ENCODE results near the gene PPP1R9B. TPM values are rescaled to one million over a fixed set of nuclear protein-coding genes. Genes with fewer than 3 reads are reported as not detected.

Gene PPP1R9B
- total and polyA plus RNA-seq, 8 donors, result 13.5 to 34.6 (median 17.7) TPM

DNA sequence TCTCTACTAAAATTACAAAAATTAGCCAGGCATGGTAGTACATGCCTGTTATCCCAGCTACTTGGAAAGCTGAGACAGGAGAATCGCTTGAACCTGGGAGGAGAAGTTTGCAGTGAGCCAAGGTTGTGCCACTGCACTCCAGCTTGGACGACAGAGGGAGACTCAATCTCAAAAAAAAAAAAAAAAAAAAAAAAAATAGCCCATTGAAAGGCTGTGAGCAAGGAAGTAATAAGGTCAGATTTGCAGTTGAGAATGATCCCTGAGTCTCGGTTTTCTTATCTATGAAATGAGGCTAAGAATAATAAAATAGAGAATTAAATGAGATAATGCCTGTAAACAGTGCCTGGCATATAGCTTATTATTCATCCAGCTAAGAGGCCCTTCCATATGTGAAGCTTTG is 56.7 kb downstream of the PPP1R9B start:
- Histone ChIP-seq H3K36me3 (peaks cover 0 to 14% (median 7%) of the 10 kb centered on the region in 3 donors), H3K27ac (no peak overlapping the region), H3K27me3 (no peaks in the 10 kb centered on the region), H3K4me3 (no peak overlapping the region), H3K9me3 (no peaks in the 10 kb centered on the region), H3K4me1 (peaks cover 0 to 3% (median 0%) of the 10 kb centered on the region in 3 donors)
- ATAC-seq (no peak), FAIRE-seq (no peak), DNase-seq (no peak)
- 31% methylated on average over 3 of the region's 3 CpGs for WGBS, 2 donors
- intact Hi-C loops (cut with DNase I), result no loop called here
- TF ChIP-seq, protein P1, sequence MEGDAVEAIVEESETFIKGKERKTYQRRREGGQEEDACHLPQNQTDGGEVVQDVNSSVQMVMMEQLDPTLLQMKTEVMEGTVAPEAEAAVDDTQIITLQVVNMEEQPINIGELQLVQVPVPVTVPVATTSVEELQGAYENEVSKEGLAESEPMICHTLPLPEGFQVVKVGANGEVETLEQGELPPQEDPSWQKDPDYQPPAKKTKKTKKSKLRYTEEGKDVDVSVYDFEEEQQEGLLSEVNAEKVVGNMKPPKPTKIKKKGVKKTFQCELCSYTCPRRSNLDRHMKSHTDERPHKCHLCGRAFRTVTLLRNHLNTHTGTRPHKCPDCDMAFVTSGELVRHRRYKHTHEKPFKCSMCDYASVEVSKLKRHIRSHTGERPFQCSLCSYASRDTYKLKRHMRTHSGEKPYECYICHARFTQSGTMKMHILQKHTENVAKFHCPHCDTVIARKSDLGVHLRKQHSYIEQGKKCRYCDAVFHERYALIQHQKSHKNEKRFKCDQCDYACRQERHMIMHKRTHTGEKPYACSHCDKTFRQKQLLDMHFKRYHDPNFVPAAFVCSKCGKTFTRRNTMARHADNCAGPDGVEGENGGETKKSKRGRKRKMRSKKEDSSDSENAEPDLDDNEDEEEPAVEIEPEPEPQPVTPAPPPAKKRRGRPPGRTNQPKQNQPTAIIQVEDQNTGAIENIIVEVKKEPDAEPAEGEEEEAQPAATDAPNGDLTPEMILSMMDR (IDR thresholded peaks at IDR 0.05), result no peak

DNA sequence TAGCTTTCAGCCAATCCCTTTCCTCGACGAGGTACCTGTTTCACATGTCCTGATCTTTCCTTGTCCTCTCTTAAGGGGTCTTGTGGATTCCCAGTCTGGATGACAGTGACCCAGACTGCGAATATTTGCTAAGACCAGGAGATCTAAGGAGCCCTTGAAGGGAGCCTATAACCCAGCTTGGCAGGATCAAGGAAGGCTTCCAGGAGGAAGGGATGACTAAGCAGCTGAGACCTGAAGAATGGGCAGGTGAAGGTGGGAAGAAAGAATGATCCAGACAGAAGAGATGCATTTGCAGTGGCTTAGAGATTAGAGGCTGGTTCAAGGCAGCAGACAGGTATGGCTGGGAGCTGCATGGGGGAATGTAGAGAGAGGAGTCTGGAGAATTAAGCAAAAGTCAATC is 57.2 kb downstream of the PPP1R9B start:
- Histone ChIP-seq H3K27me3 (no peaks in the 10 kb centered on the region), H3K36me3 (peaks cover 0 to 14% (median 4%) of the 10 kb centered on the region in 3 donors), H3K4me1 (peaks cover 0 to 3% (median 0%) of the 10 kb centered on the region in 3 donors), H3K4me3 (no peak overlapping the region), H3K9me3 (no peaks in the 10 kb centered on the region), H3K27ac (no peak overlapping the region)
- TF ChIP-seq, protein P1 (IDR thresholded peaks at IDR 0.05), result no peak
- intact Hi-C loops (cut with DNase I), result no loop called here
- FAIRE-seq (no peak), DNase-seq (no peak), ATAC-seq (no peak)
- 81 to 84% methylated on average over 3 of the region's 3 CpGs for WGBS, 2 donors

DNA sequence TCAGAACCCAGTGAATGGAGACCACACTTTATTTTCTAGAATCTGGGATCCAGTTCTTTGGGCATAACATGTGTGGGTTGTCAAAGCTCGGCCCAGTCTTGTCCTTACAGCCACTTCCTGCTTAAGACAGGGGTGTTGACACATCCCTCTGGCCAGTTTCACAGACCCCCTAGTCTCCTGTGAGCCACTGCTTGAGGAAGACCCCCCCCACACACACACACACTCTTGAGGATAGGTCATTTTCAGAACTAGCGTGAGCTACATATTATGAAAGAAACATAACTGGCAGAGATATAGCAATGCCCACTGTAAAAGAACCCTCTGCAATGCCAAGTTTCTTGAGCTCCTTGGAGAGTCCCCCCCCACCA is 58.6 kb downstream of the PPP1R9B start:
- no peaks in the 10 kb centered on the region for H3K9me3 ChIP-seq
- H3K27ac ChIP-seq, result no peak overlapping the region
- H3K4me1 ChIP-seq, result peaks cover 0 to 3% (median 0%) of the 10 kb centered on the region in 3 donors
- FAIRE-seq (no peak), ATAC-seq (no peak), DNase-seq (no peak)
- peaks cover 0 to 3% (median 0%) of the 10 kb centered on the region in 3 donors for H3K36me3 ChIP-seq
- H3K27me3 ChIP-seq, result no peaks in the 10 kb centered on the region
- H3K4me3 ChIP-seq, result no peak overlapping the region
- intact Hi-C loops (cut with DNase I), result no loop called here
- 75 to 89% methylated on average over 2 of the region's 2 CpGs for WGBS, 2 donors
- TF ChIP-seq, protein P1 (IDR thresholded peaks at IDR 0.05), result no peak

DNA sequence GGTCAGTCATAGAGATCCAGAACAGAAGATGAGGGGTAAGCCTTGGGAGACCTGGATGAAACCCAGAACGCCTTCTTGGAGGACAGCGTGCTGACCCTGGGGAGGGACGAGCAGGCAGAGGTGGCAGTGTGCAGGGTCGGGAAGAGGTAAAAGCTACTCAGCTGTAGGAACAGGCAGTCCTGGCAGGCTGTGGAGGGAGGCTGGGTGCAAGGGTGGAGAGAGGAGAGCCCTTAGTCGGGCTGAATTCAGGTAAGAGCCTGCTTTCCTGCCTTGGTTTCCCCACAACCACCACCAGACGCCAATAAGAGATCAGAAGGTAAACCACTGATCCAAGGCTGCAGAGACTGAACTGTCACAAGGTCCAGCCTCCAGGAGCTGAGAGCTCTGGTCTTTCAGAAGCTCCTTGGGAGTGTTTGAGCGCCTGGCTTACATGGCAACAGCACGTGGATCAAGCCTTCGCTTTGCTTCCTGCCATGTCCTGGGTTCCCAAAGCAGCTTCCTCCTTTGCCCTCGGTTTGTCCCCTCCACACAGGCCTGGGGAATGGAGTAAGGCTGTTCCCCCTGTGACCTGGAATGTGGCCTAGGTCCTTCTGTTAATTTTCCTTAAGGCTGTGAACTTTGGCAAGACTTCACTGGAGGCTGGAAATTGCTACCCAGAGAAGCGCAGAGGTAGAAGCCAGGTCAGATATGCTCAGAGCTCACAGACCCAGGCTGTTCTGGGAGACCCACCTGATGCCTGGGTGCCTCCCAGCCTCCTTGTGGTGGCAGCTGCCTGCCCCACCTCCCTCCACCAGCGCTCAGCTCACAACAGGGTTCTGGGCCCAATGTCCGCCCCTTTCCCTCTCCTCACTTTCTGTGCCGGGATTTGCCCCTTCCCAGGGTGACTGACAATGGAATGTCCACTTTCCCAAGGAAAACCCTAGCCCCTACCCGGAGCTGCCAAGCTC is 59.2 kb downstream of the PPP1R9B start:
- no peaks in the 10 kb centered on the region for H3K27me3 ChIP-seq
- no peak for DNase-seq
- 64 to 65% methylated on average over 15 of the region's 15 CpGs for WGBS, 2 donors
- no peaks in the 10 kb centered on the region for H3K9me3 ChIP-seq
- H3K4me3 ChIP-seq, result no peak overlapping the region
- peaks cover 0 to 3% (median 0%) of the 10 kb centered on the region in 3 donors for H3K36me3 ChIP-seq
- H3K27ac ChIP-seq, result no peak overlapping the region
- intact Hi-C loops (cut with DNase I), result no loop called here
- no peak for ATAC-seq
- TF ChIP-seq, protein P1 (IDR thresholded peaks at IDR 0.05), result no peak
- peaks cover 0 to 3% (median 0%) of the 10 kb centered on the region in 3 donors for H3K4me1 ChIP-seq
- FAIRE-seq, result no peak

DNA sequence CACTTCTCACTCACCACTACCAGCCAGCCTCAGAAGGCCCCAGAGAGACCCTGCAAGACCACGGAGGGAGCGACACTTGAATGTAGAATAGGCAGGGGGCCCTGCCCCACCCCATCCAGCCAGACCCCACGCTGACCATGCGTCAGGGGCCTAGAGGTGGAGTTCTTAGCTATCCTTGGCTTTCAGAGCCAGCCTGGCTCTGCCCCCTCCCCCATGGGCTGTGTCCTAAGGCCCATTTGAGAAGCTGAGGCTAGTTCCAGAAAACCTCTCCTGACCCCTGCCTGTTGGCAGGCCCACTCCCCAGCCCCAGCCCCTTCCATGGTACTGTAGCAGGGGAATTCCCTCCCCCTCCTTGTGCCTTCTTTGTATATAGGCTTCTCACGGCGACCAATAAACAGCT is 60.4 kb downstream of the PPP1R9B start:
- Histone ChIP-seq H3K9me3 (no peaks in the 10 kb centered on the region), H3K27me3 (no peaks in the 10 kb centered on the region), H3K27ac (no peak overlapping the region), H3K4me1 (peaks cover 0 to 3% (median 0%) of the 10 kb centered on the region in 3 donors), H3K4me3 (no peak overlapping the region), H3K36me3 (peaks cover 0 to 3% (median 0%) of the 10 kb centered on the region in 3 donors)
- TF ChIP-seq, protein P1 (IDR thresholded peaks at IDR 0.05), result no peak
- WGBS, 2 donors, result 79 to 85% methylated on average over 6 of the region's 6 CpGs
- DNase-seq, result no peak
- no peak for ATAC-seq
- no peak for FAIRE-seq
- intact Hi-C loops (cut with DNase I), result no loop called here
